C4-2B (cell line): ENCODE data around the gene PRKCE.
A peak's percentile ranks its signal among the peaks of the same experiment; 100 is the strongest.
"Not testable (repeated sequence)": the region's sequence is repeated elsewhere in the genome, so short reads cannot be mapped to it uniquely, and the experiment has no call there.

Experiments
- H3K27ac ChIP-seq: fragments of 450-650 bp; 2 replicates; pipeline ENCODE4 v1.5.1; 2017
- CTCF ChIP-seq: fragments of 450-650 bp; conservative IDR thresholded peaks from 2 replicates; pipeline ENCODE4 v1.5.1; 2017; ENCODE audit warnings: mild to moderate bottlenecking
- ZFX ChIP-seq: fragments of 450-650 bp; IDR thresholded peaks from 2 replicates; pipeline ENCODE4 v1.6.1; 2017

The PRKCE gene

DNA sequence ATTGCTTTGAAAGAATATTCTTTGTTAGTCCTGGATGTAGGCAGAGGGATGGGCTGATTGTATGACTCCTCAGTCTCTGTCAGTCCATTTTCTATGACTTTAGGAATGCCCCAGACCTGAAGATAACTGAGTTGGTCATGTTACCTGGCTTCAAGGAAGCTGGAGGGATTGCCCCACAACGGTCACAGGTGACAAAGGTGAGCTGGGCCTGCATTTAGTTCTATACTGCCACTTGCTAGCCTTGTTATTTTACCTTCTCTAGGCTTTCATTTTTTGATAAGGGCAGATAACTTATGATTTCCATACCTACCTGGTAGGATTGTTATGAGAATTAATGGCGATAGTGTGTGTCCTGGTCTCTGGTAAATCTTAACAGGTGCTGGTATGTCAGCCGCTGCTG is 260.1 kb downstream of the PRKCE start:
- H3K27ac ChIP-seq: no peak overlapping the region
- TF ChIP-seq CTCF (no peak), ZFX (no peak)

- H3K27ac ChIP-seq: peak overlapping the region; percentile 73
- no peak for TF ChIP-seq ZFX
- TF ChIP-seq CTCF: no peak
These were observed 260.6 kb downstream of the PRKCE start for GRCh38 chr2:45912109-45912508.

DNA sequence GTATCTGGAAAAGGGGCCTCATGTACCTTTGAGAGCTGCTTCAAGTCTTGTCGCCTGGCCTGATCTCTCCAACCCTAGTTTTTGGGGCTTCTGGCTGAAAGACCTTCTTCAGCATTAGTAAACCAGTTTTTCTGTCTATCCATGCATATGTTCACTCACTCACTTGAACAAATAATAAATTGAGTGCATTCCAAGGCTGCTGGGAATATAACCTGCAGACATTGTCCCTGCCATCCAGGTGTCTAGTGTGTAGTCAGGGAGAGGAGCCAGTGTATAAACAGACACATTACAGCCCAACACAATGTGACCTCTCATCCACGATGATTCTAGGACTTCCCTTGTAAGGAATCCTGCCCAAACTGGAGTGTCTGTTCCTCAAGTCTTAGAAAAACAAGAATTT is 262.1 kb downstream of the PRKCE start:
- H3K27ac ChIP-seq: peak overlapping the region; percentile 73
- TF ChIP-seq CTCF (no peak), ZFX (no peak)

DNA sequence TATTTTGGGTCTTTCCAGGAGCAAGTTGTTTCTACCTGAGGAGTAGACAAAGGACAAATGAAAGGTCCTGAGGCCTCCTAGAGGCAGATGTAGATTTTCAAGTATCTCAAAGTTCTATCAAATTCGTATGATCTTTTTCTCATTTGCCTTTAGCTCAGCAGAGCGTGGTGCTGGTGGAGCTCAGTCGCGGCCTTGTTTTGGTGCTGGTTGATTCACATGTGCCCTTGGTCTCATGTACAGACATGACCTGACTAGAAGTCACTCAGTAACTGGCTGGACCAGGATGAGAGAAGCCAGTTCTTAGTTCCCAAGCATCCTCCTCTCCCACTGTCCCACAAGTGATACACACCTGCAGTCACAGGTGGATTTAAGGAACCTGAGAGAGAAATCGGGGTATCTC is 264.0 kb downstream of the PRKCE start:
- no peak for TF ChIP-seq CTCF
- TF ChIP-seq ZFX: no peak
- H3K27ac ChIP-seq: no peak overlapping the region

DNA sequence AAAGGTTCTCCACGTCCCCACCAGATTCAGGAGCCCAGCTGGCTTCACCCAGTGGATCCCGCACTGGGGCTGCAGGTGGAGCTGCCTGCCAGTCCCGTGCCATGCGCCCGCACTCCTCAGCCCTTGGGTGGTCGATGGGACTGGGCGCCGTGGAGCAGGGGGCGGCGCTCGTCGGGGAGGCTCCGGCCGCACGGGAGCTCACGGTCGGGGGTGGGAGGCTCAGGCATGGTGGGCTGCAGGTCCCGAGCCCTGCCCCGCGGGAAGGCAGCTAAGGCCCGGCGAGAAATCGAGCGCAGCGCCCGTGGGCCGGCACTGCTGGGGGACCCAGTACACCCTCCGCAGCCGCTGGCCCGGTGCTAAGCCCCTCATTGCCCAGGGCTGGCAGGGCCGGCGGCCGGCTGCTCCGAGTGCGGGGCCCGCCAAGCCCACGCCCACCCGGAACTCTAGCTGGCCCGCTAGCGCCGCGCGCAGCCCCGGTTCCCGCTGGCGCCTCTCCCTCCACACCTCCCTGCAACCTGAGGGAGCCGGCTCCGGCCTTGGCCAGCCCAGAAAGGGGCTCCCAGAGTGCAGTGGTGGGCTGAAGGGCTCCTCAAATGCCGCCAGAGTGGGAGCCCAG is 266.2 kb downstream of the PRKCE start:
- H3K27ac ChIP-seq: not testable (repeated sequence)

GRCh38 chr2:45918463-45919159 is 267.1 kb downstream of the PRKCE start:
- TF ChIP-seq ZFX: no peak
- no peak for TF ChIP-seq CTCF
- H3K27ac ChIP-seq: no peak overlapping the region

GRCh38 chr2:45919160-45919650 is 267.7 kb downstream of the PRKCE start:
- no peak overlapping the region for H3K27ac ChIP-seq
- no peak for TF ChIP-seq ZFX
- no peak for TF ChIP-seq CTCF

GRCh38 chr2:45919711-45920111 is 268.2 kb downstream of the PRKCE start:
- TF ChIP-seq ZFX: no peak
- no peak for TF ChIP-seq CTCF
- H3K27ac ChIP-seq: no peak overlapping the region
